HEK293 (cell line): ENCODE data around the gene MAN2A2.
"Not testable (repeated sequence)": the region's sequence is repeated elsewhere in the genome, so short reads cannot be mapped to it uniquely, and the experiment has no call there.

Experiments used
- CTCF ChIA-PET: fragments of 350-600 bp; formaldehyde crosslinking; extraction: SDS; loops from one replicate; lab custom pipeline; 2021; ENCODE audit warnings: antibody characterized with exemption; lab: Yijun Ruan, JAX
- POLR2A ChIA-PET: fragments of 300-600 bp; formaldehyde crosslinking; extraction: SDS; loops from one replicate; lab custom pipeline; 2020; ENCODE audit warnings: antibody characterized with exemption, inconsistent platforms; lab: Yijun Ruan, JAX
- H3K27ac ChIP-seq: fragments of 200-500 bp; sonication (Bioruptor generic); 2 replicates; pipeline ENCODE4 v1.5.1; 2014; ENCODE audit warnings: low read depth, low read length, control low read depth, inconsistent platforms; ENCODE audit errors: extremely low read depth
- H3K36me3 ChIP-seq, 2 experiments: fragments of 200-500 bp in 1 of 2; sonication (Bioruptor generic) in 1 of 2; 1 replicate in 1 of 2; 2 replicates in 1 of 2; pipeline ENCODE4 v1.5.1; 2014 to 2017; ENCODE audit warnings: inconsistent platforms in 2 of 2, low read length in 2 of 2; ENCODE audit not compliant: control insufficient read depth in 2 of 2, insufficient read depth in 1 of 2
- H3K4me1 ChIP-seq: fragments of 200-500 bp; sonication (Bioruptor generic); 2 replicates; pipeline ENCODE4 v1.5.1; 2014; ENCODE audit warnings: mild to moderate bottlenecking, low read length, inconsistent platforms; ENCODE audit not compliant: control insufficient read depth, insufficient read depth
- H3K4me3 ChIP-seq: 2 replicates; pipeline ENCODE4 v1.5.1; 2011; ENCODE audit warnings: low read depth, mild to moderate bottlenecking, control low read depth, low read length, moderate library complexity
- H3K9me3 ChIP-seq: fragments of 200-500 bp; sonication (Bioruptor generic); 2 replicates; pipeline ENCODE4 v1.5.1; 2014; ENCODE audit warnings: low read depth, low read length, inconsistent platforms; ENCODE audit not compliant: control insufficient read depth, insufficient read depth
- BCL11B ChIP-seq: fragments of 450-650 bp; formaldehyde crosslinking; IDR thresholded peaks from 2 replicates; pipeline ENCODE4 v1.5.1; 2016; ENCODE audit warnings: low read depth, missing biosample characterization, missing genetic modification characterization
- FEZF1 ChIP-seq: fragments of 450-650 bp; formaldehyde crosslinking; IDR thresholded peaks from 2 replicates; pipeline ENCODE4 v1.5.1; 2016; ENCODE audit warnings: missing biosample characterization, missing genetic modification characterization
- GLIS2 ChIP-seq: fragments of 450-650 bp; formaldehyde crosslinking; IDR thresholded peaks from 2 replicates; pipeline ENCODE4 v1.5.1; 2016; ENCODE audit warnings: missing biosample characterization, missing genetic modification characterization
- OSR2 ChIP-seq: fragments of 450-650 bp; formaldehyde crosslinking; IDR thresholded peaks from 2 replicates; pipeline ENCODE4 v1.5.1; 2016; ENCODE audit warnings: missing biosample characterization, missing genetic modification characterization
- SALL2 ChIP-seq: fragments of 450-650 bp; formaldehyde crosslinking; IDR thresholded peaks from 2 replicates; pipeline ENCODE4 v1.5.0; 2017; ENCODE audit warnings: missing biosample characterization, mild to moderate bottlenecking, missing genetic modification characterization, borderline replicate concordance
- SP2 ChIP-seq: fragments of 450-650 bp; formaldehyde crosslinking; IDR thresholded peaks from 2 replicates; pipeline ENCODE4 v1.5.1; 2016; ENCODE audit warnings: missing biosample characterization, missing genetic modification characterization
- ZBTB17 ChIP-seq: fragments of 450-650 bp; formaldehyde crosslinking; IDR thresholded peaks from 2 replicates; pipeline ENCODE4 v1.5.1; 2016; ENCODE audit warnings: missing biosample characterization, missing genetic modification characterization
- ZBTB20 ChIP-seq: fragments of 450-650 bp; formaldehyde crosslinking; IDR thresholded peaks from 2 replicates; pipeline ENCODE4 v1.5.1; 2016; ENCODE audit warnings: missing biosample characterization, missing genetic modification characterization
- ZBTB48 ChIP-seq: fragments of 450-650 bp; formaldehyde crosslinking; IDR thresholded peaks from 2 replicates; pipeline ENCODE4 v1.5.1; 2016; ENCODE audit warnings: missing biosample characterization, missing genetic modification characterization
- ZFP69B ChIP-seq: fragments of 450-650 bp; formaldehyde crosslinking; IDR thresholded peaks from 2 replicates; pipeline ENCODE4 v1.5.1; 2016; ENCODE audit warnings: missing biosample characterization, missing genetic modification characterization
- ZIC2 ChIP-seq: fragments of 450-650 bp; formaldehyde crosslinking; IDR thresholded peaks from 2 replicates; pipeline ENCODE4 v1.5.1; 2016; ENCODE audit warnings: missing biosample characterization, missing genetic modification characterization
- ZNF10 ChIP-seq: fragments of 450-650 bp; formaldehyde crosslinking; IDR thresholded peaks from 2 replicates; pipeline ENCODE4 v1.5.1; 2017; ENCODE audit warnings: missing biosample characterization, missing genetic modification characterization
- ZNF155 ChIP-seq: fragments of 450-650 bp; formaldehyde crosslinking; IDR thresholded peaks from 2 replicates; pipeline ENCODE4 v1.5.1; 2016; ENCODE audit warnings: missing biosample characterization, missing genetic modification characterization
- ZNF175 ChIP-seq: fragments of 450-650 bp; formaldehyde crosslinking; IDR thresholded peaks from 2 replicates; pipeline ENCODE4 v1.5.1; 2016; ENCODE audit warnings: missing biosample characterization, missing genetic modification characterization
- ZNF391 ChIP-seq: fragments of 450-650 bp; formaldehyde crosslinking; IDR thresholded peaks from 2 replicates; pipeline ENCODE4 v1.5.1; 2016; ENCODE audit warnings: low read depth, missing biosample characterization, missing genetic modification characterization, borderline replicate concordance
- ZNF626 ChIP-seq: fragments of 450-650 bp; sonication (Bioruptor Pico); formaldehyde crosslinking; IDR thresholded peaks from 2 replicates; pipeline ENCODE4 v1.5.1; 2018; ENCODE audit warnings: missing biosample characterization, missing genetic modification characterization, inconsistent platforms
- ZNF785 ChIP-seq: fragments of 450-650 bp; formaldehyde crosslinking; IDR thresholded peaks from 2 replicates; pipeline ENCODE4 v1.5.1; 2016; ENCODE audit warnings: missing biosample characterization, missing genetic modification characterization
- TF ChIP-seq, protein P1 (sequence below): fragments of 450-650 bp; formaldehyde crosslinking; IDR thresholded peaks from 2 replicates; pipeline ENCODE4 v1.5.1; 2016; ENCODE audit warnings: missing biosample characterization, missing genetic modification characterization
- TF ChIP-seq, protein P2 (sequence below): fragments of 450-650 bp; formaldehyde crosslinking; IDR thresholded peaks from 2 replicates; pipeline ENCODE4 v1.5.1; 2016; ENCODE audit warnings: missing biosample characterization, missing genetic modification characterization
- TF ChIP-seq, protein P3 (sequence below): fragments of 450-650 bp; formaldehyde crosslinking; conservative IDR thresholded peaks from 2 replicates; pipeline ENCODE4 v1.5.1; 2016; ENCODE audit warnings: low read depth, missing biosample characterization, missing genetic modification characterization
- TF ChIP-seq, protein P4 (sequence below): fragments of 450-650 bp; formaldehyde crosslinking; IDR thresholded peaks from 2 replicates; pipeline ENCODE4 v1.5.1; 2016; ENCODE audit warnings: missing biosample characterization, missing genetic modification characterization, borderline replicate concordance

MAN2A2 gene

DNA sequence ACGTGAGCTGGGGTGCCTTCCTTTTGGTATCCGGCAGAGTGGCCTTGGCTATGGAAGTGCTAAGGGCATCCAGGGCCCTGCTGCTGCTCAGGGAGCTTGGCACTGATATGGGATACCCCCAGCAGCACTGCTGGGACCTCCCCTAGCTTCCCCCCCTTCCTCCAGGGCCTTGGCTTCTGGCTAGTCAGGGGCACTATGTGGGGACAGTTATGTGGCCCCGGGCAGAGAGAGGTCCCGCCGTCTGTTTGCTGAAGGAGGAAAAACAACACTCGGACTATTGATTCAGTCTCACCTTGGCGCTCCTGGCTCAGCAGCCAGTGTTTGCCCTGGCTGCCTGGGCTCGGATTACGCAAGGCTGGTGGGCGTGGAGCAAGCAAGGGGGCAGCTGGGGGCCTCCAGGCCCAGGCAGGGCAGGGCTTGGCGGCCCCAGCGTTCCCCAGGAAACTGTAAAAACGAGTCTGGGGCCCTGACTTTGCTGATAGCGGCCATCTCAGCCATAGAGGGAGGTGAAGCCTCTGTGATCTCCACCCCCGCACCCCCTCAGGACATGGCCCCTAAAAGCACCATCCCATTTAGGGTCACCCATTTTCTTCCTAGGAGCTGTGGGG is 29.0 kb upstream of the MAN2A2 start (continued):
- TF ChIP-seq GLIS2, result peak; percentile 88
- TF ChIP-seq ZNF626, result no peak
- peak; percentile 79 for TF ChIP-seq ZBTB17 (tag by site-specific recombination)
- peak; percentile 90; the same call in 1 of the 2 replicates for TF ChIP-seq ZBTB20
- peak; percentile 88 for TF ChIP-seq OSR2 (tag by site-specific recombination)
- no peak for TF ChIP-seq ZNF10 (tag by site-specific recombination)
- TF ChIP-seq FEZF1, result no peak
- peak; percentile 68; the same call in 1 of the 2 replicates for TF ChIP-seq ZBTB48 (tag by site-specific recombination)
- TF ChIP-seq ZFP69B (tag by site-specific recombination), result no peak
- no peak for TF ChIP-seq ZNF155 (tag by site-specific recombination)
- TF ChIP-seq, protein P1, sequence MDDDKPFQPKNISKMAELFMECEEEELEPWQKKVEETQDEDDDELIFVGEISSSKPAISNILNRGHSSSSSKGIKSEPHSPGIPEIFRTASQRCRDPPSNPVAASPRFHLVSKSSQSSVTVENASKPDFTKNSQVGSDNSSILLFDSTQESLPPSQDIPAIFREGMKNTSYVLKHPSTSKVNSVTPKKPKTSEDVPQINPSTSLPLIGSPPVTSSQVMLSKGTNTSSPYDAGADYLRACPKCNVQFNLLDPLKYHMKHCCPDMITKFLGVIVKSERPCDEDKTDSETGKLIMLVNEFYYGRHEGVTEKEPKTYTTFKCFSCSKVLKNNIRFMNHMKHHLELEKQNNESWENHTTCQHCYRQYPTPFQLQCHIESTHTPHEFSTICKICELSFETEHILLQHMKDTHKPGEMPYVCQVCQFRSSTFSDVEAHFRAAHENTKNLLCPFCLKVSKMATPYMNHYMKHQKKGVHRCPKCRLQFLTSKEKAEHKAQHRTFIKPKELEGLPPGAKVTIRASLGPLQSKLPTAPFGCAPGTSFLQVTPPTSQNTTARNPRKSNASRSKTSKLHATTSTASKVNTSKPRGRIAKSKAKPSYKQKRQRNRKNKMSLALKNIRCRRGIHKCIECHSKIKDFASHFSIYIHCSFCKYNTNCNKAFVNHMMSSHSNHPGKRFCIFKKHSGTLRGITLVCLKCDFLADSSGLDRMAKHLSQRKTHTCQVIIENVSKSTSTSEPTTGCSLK, result no peak
- no peak for TF ChIP-seq SALL2 (tag by site-specific recombination)
- TF ChIP-seq BCL11B (tag by site-specific recombination), result no peak
- TF ChIP-seq ZNF391, result no peak
- no peak for TF ChIP-seq SP2 (tag by site-specific recombination)
- no peak for TF ChIP-seq ZNF785 (tag by site-specific recombination)
- no peak for TF ChIP-seq ZNF175 (tag by site-specific recombination)
- TF ChIP-seq, protein P2, sequence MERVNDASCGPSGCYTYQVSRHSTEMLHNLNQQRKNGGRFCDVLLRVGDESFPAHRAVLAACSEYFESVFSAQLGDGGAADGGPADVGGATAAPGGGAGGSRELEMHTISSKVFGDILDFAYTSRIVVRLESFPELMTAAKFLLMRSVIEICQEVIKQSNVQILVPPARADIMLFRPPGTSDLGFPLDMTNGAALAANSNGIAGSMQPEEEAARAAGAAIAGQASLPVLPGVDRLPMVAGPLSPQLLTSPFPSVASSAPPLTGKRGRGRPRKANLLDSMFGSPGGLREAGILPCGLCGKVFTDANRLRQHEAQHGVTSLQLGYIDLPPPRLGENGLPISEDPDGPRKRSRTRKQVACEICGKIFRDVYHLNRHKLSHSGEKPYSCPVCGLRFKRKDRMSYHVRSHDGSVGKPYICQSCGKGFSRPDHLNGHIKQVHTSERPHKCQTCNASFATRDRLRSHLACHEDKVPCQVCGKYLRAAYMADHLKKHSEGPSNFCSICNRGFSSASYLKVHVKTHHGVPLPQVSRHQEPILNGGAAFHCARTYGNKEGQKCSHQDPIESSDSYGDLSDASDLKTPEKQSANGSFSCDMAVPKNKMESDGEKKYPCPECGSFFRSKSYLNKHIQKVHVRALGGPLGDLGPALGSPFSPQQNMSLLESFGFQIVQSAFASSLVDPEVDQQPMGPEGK, result peak; percentile 88
- TF ChIP-seq, protein P3, sequence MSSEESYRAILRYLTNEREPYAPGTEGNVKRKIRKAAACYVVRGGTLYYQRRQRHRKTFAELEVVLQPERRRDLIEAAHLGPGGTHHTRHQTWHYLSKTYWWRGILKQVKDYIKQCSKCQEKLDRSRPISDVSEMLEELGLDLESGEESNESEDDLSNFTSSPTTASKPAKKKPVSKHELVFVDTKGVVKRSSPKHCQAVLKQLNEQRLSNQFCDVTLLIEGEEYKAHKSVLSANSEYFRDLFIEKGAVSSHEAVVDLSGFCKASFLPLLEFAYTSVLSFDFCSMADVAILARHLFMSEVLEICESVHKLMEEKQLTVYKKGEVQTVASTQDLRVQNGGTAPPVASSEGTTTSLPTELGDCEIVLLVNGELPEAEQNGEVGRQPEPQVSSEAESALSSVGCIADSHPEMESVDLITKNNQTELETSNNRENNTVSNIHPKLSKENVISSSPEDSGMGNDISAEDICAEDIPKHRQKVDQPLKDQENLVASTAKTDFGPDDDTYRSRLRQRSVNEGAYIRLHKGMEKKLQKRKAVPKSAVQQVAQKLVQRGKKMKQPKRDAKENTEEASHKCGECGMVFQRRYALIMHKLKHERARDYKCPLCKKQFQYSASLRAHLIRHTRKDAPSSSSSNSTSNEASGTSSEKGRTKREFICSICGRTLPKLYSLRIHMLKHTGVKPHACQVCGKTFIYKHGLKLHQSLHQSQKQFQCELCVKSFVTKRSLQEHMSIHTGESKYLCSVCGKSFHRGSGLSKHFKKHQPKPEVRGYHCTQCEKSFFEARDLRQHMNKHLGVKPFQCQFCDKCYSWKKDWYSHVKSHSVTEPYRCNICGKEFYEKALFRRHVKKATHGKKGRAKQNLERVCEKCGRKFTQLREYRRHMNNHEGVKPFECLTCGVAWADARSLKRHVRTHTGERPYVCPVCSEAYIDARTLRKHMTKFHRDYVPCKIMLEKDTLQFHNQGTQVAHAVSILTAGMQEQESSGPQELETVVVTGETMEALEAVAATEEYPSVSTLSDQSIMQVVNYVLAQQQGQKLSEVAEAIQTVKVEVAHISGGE (tag by site-specific recombination), result no peak
- TF ChIP-seq, protein P4, sequence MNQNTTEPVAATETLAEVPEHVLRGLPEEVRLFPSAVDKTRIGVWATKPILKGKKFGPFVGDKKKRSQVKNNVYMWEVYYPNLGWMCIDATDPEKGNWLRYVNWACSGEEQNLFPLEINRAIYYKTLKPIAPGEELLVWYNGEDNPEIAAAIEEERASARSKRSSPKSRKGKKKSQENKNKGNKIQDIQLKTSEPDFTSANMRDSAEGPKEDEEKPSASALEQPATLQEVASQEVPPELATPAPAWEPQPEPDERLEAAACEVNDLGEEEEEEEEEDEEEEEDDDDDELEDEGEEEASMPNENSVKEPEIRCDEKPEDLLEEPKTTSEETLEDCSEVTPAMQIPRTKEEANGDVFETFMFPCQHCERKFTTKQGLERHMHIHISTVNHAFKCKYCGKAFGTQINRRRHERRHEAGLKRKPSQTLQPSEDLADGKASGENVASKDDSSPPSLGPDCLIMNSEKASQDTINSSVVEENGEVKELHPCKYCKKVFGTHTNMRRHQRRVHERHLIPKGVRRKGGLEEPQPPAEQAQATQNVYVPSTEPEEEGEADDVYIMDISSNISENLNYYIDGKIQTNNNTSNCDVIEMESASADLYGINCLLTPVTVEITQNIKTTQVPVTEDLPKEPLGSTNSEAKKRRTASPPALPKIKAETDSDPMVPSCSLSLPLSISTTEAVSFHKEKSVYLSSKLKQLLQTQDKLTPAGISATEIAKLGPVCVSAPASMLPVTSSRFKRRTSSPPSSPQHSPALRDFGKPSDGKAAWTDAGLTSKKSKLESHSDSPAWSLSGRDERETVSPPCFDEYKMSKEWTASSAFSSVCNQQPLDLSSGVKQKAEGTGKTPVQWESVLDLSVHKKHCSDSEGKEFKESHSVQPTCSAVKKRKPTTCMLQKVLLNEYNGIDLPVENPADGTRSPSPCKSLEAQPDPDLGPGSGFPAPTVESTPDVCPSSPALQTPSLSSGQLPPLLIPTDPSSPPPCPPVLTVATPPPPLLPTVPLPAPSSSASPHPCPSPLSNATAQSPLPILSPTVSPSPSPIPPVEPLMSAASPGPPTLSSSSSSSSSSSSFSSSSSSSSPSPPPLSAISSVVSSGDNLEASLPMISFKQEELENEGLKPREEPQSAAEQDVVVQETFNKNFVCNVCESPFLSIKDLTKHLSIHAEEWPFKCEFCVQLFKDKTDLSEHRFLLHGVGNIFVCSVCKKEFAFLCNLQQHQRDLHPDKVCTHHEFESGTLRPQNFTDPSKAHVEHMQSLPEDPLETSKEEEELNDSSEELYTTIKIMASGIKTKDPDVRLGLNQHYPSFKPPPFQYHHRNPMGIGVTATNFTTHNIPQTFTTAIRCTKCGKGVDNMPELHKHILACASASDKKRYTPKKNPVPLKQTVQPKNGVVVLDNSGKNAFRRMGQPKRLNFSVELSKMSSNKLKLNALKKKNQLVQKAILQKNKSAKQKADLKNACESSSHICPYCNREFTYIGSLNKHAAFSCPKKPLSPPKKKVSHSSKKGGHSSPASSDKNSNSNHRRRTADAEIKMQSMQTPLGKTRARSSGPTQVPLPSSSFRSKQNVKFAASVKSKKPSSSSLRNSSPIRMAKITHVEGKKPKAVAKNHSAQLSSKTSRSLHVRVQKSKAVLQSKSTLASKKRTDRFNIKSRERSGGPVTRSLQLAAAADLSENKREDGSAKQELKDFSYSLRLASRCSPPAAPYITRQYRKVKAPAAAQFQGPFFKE (tag by site-specific recombination), result no peak
- peak; percentile 52; the same call in 1 of the 2 replicates for TF ChIP-seq ZIC2 (tag by site-specific recombination)

DNA sequence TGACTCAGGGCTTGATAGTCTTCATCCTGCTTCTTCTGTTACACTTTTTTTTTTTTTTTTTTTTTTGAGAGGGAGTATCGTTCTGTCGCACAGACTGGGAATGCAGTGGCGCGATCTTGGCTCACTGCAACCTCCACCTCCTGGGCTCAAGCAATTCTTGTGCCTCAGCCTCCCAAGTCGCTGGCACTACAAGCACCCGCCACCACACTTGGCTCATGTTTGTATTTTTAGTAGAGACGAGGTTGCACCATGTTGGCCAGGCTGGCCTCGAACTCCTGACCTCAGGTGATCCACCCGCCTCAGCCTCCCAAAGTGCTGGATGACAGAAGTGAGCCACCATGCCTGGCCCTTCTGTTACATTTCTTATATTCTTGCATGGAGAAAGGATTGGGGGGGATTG is 28.1 kb upstream of the MAN2A2 start:
- H3K9me3 ChIP-seq, H3K27ac ChIP-seq, H3K4me3 ChIP-seq, POLR2A ChIA-PET: not testable (repeated sequence)
- CTCF ChIA-PET, result interaction anchor here (0.6 to 4.1 kb wide), 3 partner anchors 11 to 227 kb away, joined by 3 to 23 read pairs (median 3); no protein-coding TSS in a partner anchor
- Histone ChIP-seq H3K4me1 (peaks cover 26% of the 10 kb centered on the region), H3K36me3 (peaks cover 15 to 51% of the 10 kb centered on the region in 2 experiments)
